Upper lobe of left lung (tissue), 6 donors: ENCODE data around the gene SOST. TPM values are rescaled to one million over a fixed set of nuclear protein-coding genes. Genes with fewer than 3 reads are reported as not detected.
A peak's percentile ranks its signal among the peaks of the same experiment; 100 is the strongest.

Experiments used
- ATAC-seq, 2 donors: fragments of 200-7000 bp; cut with Tn5 transposase; one replicate each; pipeline ENCODE4 v1.9.1; 2022; ENCODE audit warnings: mild to moderate bottlenecking in 2 of 2, moderate library complexity in 2 of 2; ENCODE audit not compliant: low FRiP score in 2 of 2
- DNase-seq, 2 donors: peaks; one replicate each; pipeline ENCODE4 v3.0.0-alpha.2; 2019 to 2020
- H3K27ac ChIP-seq, 4 donors: fragments of 200-600 bp; sonication (generic); one replicate each; pipeline ENCODE4 v1.5.1; 2016 to 2019
- H3K27me3 ChIP-seq, 4 donors: fragments of 200-600 bp; sonication (generic); one replicate each; pipeline ENCODE4 v1.5.1; 2017 to 2019
- H3K36me3 ChIP-seq, 4 donors: fragments of 200-600 bp; sonication (generic); one replicate each; pipeline ENCODE4 v1.5.1; 2016 to 2019
- H3K4me1 ChIP-seq, 4 donors: fragments of 200-600 bp; sonication (generic); one replicate each; pipeline ENCODE4 v1.5.1; 2018 to 2019
- H3K4me3 ChIP-seq, 4 donors: fragments of 200-600 bp; sonication (generic); one replicate each; pipeline ENCODE4 v1.5.1; 2017 to 2019; ENCODE audit warnings: mild to moderate bottlenecking in 2 of 4, moderate library complexity in 1 of 4
- H3K9me3 ChIP-seq, 4 donors: fragments of 200-600 bp; sonication (generic); one replicate each; pipeline ENCODE4 v1.5.1; 2018 to 2019
- EP300 ChIP-seq, 4 donors: sonication (generic); formaldehyde crosslinking; IDR thresholded peaks; one replicate each; pipeline ENCODE4 v1.5.1; 2017; ENCODE audit warnings: antibody characterized with exemption in 4 of 4, control low read depth in 2 of 4
- POLR2A ChIP-seq, 4 donors: fragments of 450-650 bp; IDR thresholded peaks; one replicate each; pipeline ENCODE4 v1.5.1; 2016 to 2017; ENCODE audit warnings: antibody characterized with exemption in 4 of 4, mild to moderate bottlenecking in 2 of 4
- POLR2AphosphoS5 ChIP-seq, 2 donors: sonication (generic); formaldehyde crosslinking; IDR thresholded peaks; one replicate each; pipeline ENCODE4 v1.5.1; 2017; ENCODE audit warnings: antibody characterized with exemption in 2 of 2
- WGBS, 2 donors: methylation state at CpG; one replicate each; pipeline ENCODE4 v1.1.5; 2017 to 2018; 5-methylcytosine and 5-hydroxymethylcytosine counted together
- total RNA-seq, 6 donors: library from RNA; depleted of rRNA in 4 of 6; stranded (reverse); fragments of >200 nt in 4 of 6; gene quantifications; one replicate each; pipeline versions ENCODE4 v1.1.0 to v1.2.1, GENCODE V29; 2016 to 2021
- TF ChIP-seq, protein P1 (sequence below), 6 experiments: fragments of 450-650 bp in 4 of 6; fragments of 200-600 bp in 2 of 6; sonication (generic) in 2 of 6; IDR thresholded peaks; one replicate each; pipeline ENCODE4 v1.5.1; 2016 to 2019; ENCODE audit warnings: antibody characterized with exemption in 6 of 6
- donor health status: DM: no; HTN: no; CAD: no; lungs with moderate emphysema.
- donor health status: DM: no; HTN: yes; CAD: no; lungs with severe emphysema.

The SOST gene
- total RNA-seq, 6 donors from 2014 or later = not detected

GRCh38 chr17:43782913-43783680 lies 24.5 kb upstream of the SOST start:
- no peaks in the 10 kb centered on the region for H3K36me3 ChIP-seq
- DNase-seq (no peak), ATAC-seq (no peak)
- no peak overlapping the region for H3K27ac ChIP-seq
- H3K4me1 ChIP-seq = peaks cover 9 to 16% (median 11%) of the 10 kb centered on the region in 4 donors
- WGBS, 2 donors = 83 to 84% methylated on average over 15 of the region's 15 CpGs
- TF ChIP-seq POLR2AphosphoS5 (IDR thresholded peaks at IDR 0.05) = no peak
- TF ChIP-seq, protein P1, sequence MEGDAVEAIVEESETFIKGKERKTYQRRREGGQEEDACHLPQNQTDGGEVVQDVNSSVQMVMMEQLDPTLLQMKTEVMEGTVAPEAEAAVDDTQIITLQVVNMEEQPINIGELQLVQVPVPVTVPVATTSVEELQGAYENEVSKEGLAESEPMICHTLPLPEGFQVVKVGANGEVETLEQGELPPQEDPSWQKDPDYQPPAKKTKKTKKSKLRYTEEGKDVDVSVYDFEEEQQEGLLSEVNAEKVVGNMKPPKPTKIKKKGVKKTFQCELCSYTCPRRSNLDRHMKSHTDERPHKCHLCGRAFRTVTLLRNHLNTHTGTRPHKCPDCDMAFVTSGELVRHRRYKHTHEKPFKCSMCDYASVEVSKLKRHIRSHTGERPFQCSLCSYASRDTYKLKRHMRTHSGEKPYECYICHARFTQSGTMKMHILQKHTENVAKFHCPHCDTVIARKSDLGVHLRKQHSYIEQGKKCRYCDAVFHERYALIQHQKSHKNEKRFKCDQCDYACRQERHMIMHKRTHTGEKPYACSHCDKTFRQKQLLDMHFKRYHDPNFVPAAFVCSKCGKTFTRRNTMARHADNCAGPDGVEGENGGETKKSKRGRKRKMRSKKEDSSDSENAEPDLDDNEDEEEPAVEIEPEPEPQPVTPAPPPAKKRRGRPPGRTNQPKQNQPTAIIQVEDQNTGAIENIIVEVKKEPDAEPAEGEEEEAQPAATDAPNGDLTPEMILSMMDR (IDR thresholded peaks at IDR 0.05) = no peak
- no peaks in the 10 kb centered on the region for H3K27me3 ChIP-seq
- no peak overlapping the region for H3K4me3 ChIP-seq
- H3K9me3 ChIP-seq = no peaks in the 10 kb centered on the region

DNA sequence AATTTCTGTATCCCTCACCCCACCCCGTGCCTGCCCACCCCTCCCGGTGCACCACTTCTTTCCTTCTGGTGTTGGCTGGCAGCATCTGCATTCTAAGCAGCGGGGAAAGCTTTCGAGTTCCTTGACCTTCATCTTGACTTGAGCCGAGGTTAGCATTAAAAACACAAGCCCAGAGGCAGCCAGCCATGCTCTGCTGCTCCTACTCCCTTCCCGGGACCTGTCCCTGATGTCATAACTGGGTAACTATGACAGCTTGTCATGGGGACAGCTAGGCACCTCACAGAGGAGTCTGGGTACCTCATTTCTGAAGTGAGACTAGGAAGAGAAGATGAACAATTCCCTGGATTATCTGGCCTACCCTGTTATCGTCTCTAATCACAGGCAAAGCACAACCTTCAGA lies 21.5 kb upstream of the SOST start, which contains the start of gene CFAP97D1:
Gene CFAP97D1, plus strand, starts transcription at position 301 of the 400 bp plus-strand sequence. Its CDS starts 28 bp downstream, at position 329.
- peak within 1 kb of the TSS; percentile 97 to 100 (median 100) for H3K27ac ChIP-seq
- 40 to 53% methylated on average over 7 of the region's 7 CpGs for WGBS, 2 donors
- H3K4me3 ChIP-seq = peak within 1 kb of the TSS in 3 of 4 donors; percentile 67 to 97 (median 88)

GRCh38 chr17:43779145-43780125 lies 20.8 kb upstream of the SOST start:
- Histone ChIP-seq H3K9me3 (no peaks in the 10 kb centered on the region), H3K27me3 (no peaks in the 10 kb centered on the region), H3K36me3 (peaks cover 0 to 28% (median 6%) of the 10 kb centered on the region in 4 donors), H3K4me3 (peak overlapping the region; percentile 14 to 97 (median 78)), H3K4me1 (peaks cover 21 to 46% (median 39%) of the 10 kb centered on the region in 4 donors), H3K27ac (peak overlapping the region; percentile 97 to 100 (median 100))
- no peak for DNase-seq
- whole genome bisulfite sequencing, 2 donors = 4 to 9% methylated on average over 10 to 25 of the region's 26 CpGs
- TF ChIP-seq POLR2A (IDR thresholded peaks at IDR 0.05) (no peak), EP300 (IDR thresholded peaks at IDR 0.05) (peak in 1 of 4 donors; percentile 47), POLR2AphosphoS5 (IDR thresholded peaks at IDR 0.05) (peak in 1 of 2 donors; percentile 44)
- TF ChIP-seq, protein P1 (IDR thresholded peaks at IDR 0.05) = peak in 3 of 6 experiments; percentile 4 to 37 (median 17)
- peak in 1 of 2 donors; percentile 30 for ATAC-seq

More for the DNA sequence above, 21.5 kb upstream of the SOST start, which contains the start of gene CFAP97D1:
- TF ChIP-seq POLR2A (IDR thresholded peaks at IDR 0.05) (no peak), POLR2AphosphoS5 (IDR thresholded peaks at IDR 0.05) (no peak), EP300 (IDR thresholded peaks at IDR 0.05) (no peak)
- TF ChIP-seq, protein P1 (IDR thresholded peaks at IDR 0.05) = no peak
- H3K27me3 ChIP-seq = no peaks in the 10 kb centered on the region
- DNase-seq (no peak), ATAC-seq (no peak)
- no peaks in the 10 kb centered on the region for H3K9me3 ChIP-seq
- H3K36me3 ChIP-seq = peaks cover 0 to 21% (median 2%) of the 10 kb centered on the region in 4 donors
- H3K4me1 ChIP-seq = peaks cover 21 to 40% (median 37%) of the 10 kb centered on the region in 4 donors

GRCh38 chr17:43778337-43779144 lies 19.9 kb upstream of the SOST start, which contains the start of gene DUSP3:
TSS of gene DUSP3 (minus strand) at chr17:43778977. CDS start at chr17:43778924, 53 bp downstream.
- TF ChIP-seq, protein P1 (IDR thresholded peaks at IDR 0.05) = peak in 3 of 6 experiments; percentile 14 to 34 (median 33)
- TF ChIP-seq EP300 (IDR thresholded peaks at IDR 0.05) = peak in 2 of 4 donors; percentile 40 to 84
- TF ChIP-seq POLR2AphosphoS5 (IDR thresholded peaks at IDR 0.05) = peak; percentile 86 to 89
- TF ChIP-seq POLR2A (IDR thresholded peaks at IDR 0.05) = peak in 3 of 4 donors; percentile 80 to 95 (median 89)
- WGBS, 2 donors = 0% methylated on average over 5 to 9 of the region's 100 CpGs
- H3K4me1 ChIP-seq = peaks cover 21 to 46% (median 39%) of the 10 kb centered on the region in 4 donors
- H3K4me3 ChIP-seq = peak within 1 kb of the TSS; percentile 67 to 97 (median 82)
- ATAC-seq (peak; percentile 93 to 97), DNase-seq (peak; percentile 97 to 99)
- H3K27ac ChIP-seq = peak within 1 kb of the TSS; percentile 97 to 100 (median 100)
- peaks cover 0 to 37% (median 15%) of the 10 kb centered on the region in 4 donors for H3K36me3 ChIP-seq
- H3K9me3 ChIP-seq = no peaks in the 10 kb centered on the region
- H3K27me3 ChIP-seq = no peaks in the 10 kb centered on the region
